Mesendoderm (in vitro differentiated cells): ENCODE results near the gene KRTAP4-5. TPM values are rescaled to one million over a fixed set of nuclear protein-coding genes. Genes with fewer than 3 reads are reported as not detected.
"Not testable (repeated sequence)": the region's sequence is repeated elsewhere in the genome, so short reads cannot be mapped to it uniquely, and the experiment has no call there.

Experiments
- DNase-seq: peaks from one replicate; pipeline ENCODE4 v3.0.0; 2013
- H2AK5ac ChIP-seq: 2 replicates; pipeline ENCODE4 v1.6.1; 2013; ENCODE audit warnings: low read length, inconsistent platforms
- H2BK120ac ChIP-seq: 2 replicates; pipeline ENCODE4 v1.6.1; 2013; ENCODE audit warnings: low read depth, mild to moderate bottlenecking, low read length, moderate library complexity, mixed read lengths
- H2BK15ac ChIP-seq: replicated peaks from 2 replicates; pipeline ENCODE4 v1.6.1; 2013; ENCODE audit warnings: low read depth, mild to moderate bottlenecking, moderate library complexity
- H2BK5ac ChIP-seq: 2 replicates; pipeline ENCODE4 v1.6.1; 2013; ENCODE audit warnings: low read length, inconsistent platforms
- H3K18ac ChIP-seq: 2 replicates; pipeline ENCODE4 v1.6.1; 2013; ENCODE audit warnings: mild to moderate bottlenecking, low read length, mixed read lengths
- H3K23ac ChIP-seq: one replicate; pipeline ENCODE4 v1.6.1; 2013; ENCODE audit warnings: low read length
- H3K27ac ChIP-seq: 2 replicates; pipeline ENCODE4 v1.5.1; 2013; ENCODE audit warnings: low read depth, mild to moderate bottlenecking, inconsistent platforms, low read length, moderate library complexity
- H3K27me3 ChIP-seq: 2 replicates; pipeline ENCODE4 v1.6.1; 2013; ENCODE audit warnings: low read length, control low read depth, mild to moderate bottlenecking, inconsistent platforms; ENCODE audit not compliant: insufficient read depth, poor library complexity
- H3K36me3 ChIP-seq: 2 replicates; pipeline ENCODE4 v1.6.1; 2013; ENCODE audit warnings: low read length, inconsistent platforms; ENCODE audit not compliant: control insufficient read depth, insufficient read depth
- H3K4ac ChIP-seq: one replicate; pipeline ENCODE4 v1.6.1; 2013; ENCODE audit warnings: low read depth, mild to moderate bottlenecking, low read length, moderate library complexity
- H3K4me1 ChIP-seq: 2 replicates; pipeline ENCODE4 v1.6.1; 2013; ENCODE audit warnings: low read depth, low read length, inconsistent platforms; ENCODE audit not compliant: control insufficient read depth
- H3K4me2 ChIP-seq: 2 replicates; pipeline ENCODE4 v1.6.1; 2013; ENCODE audit warnings: low read length
- H3K4me3 ChIP-seq: 2 replicates; pipeline ENCODE4 v1.5.1; 2013; ENCODE audit warnings: mild to moderate bottlenecking, low read length
- H3K56ac ChIP-seq: one replicate; pipeline ENCODE4 v1.6.1; 2013; ENCODE audit warnings: low read length
- H3K79me1 ChIP-seq: 2 replicates; pipeline ENCODE4 v1.6.1; 2013; ENCODE audit warnings: low read length, inconsistent platforms
- H3K79me2 ChIP-seq: 2 replicates; pipeline ENCODE4 v1.6.1; 2013; ENCODE audit warnings: mild to moderate bottlenecking, low read length; ENCODE audit not compliant: control insufficient read depth, insufficient read depth
- H3K9ac ChIP-seq: 2 replicates; pipeline ENCODE4 v1.6.1; 2013; ENCODE audit warnings: low read length, inconsistent platforms
- H4K5ac ChIP-seq: one replicate; pipeline ENCODE4 v1.6.1; 2013; ENCODE audit warnings: low read length
- H4K8ac ChIP-seq: one replicate; pipeline ENCODE4 v1.6.1; 2013; ENCODE audit warnings: low read depth, mild to moderate bottlenecking, control low read depth, low read length, moderate library complexity
- WGBS: extraction: QIAGEN DNeasy Blood & Tissue Kit; methylation state at CpG from one replicate; pipeline ENCODE4 v1.1.7; 2013; ENCODE audit warnings: low lambda C conversion rate, missing lambda C conversion rate; ENCODE audit not compliant: insufficient coverage; ENCODE audit errors: extremely low coverage; 5-methylcytosine and 5-hydroxymethylcytosine counted together
- polyA plus RNA-seq, 2 experiments: library from polyadenylated mRNA; stranded (reverse); fragments of 200-250 nt; gene quantifications; one replicate each; pipeline ENCODE4 v1.2.3, GENCODE V29; 2013

KRTAP4-5 gene
- polyA plus RNA-seq (2013, experiment 1 of 2), result not detected
- not detected for polyA plus RNA-seq (2013, experiment 2 of 2)

- Histone ChIP-seq H2BK5ac (no peak within 1 kb of the TSS), H2BK120ac (no peak within 1 kb of the TSS), H3K79me2 (no peaks in the 10 kb centered on the region), H3K4me1 (no peaks in the 10 kb centered on the region), H2AK5ac (no peak within 1 kb of the TSS), H4K5ac (no peak within 1 kb of the TSS), H3K4me3 (no peak within 1 kb of the TSS), H3K9ac (no peak within 1 kb of the TSS), H3K56ac (no peak within 1 kb of the TSS), H3K4me2 (no peak within 1 kb of the TSS), H3K23ac (no peak within 1 kb of the TSS), H3K79me1 (no peaks in the 10 kb centered on the region), H3K36me3 (no peaks in the 10 kb centered on the region), H3K27me3 (no peaks in the 10 kb centered on the region), H2BK15ac (no peak within 1 kb of the TSS), H3K27ac (no peak within 1 kb of the TSS), H4K8ac (no peak within 1 kb of the TSS), H3K18ac (no peak within 1 kb of the TSS), H3K4ac (no peak within 1 kb of the TSS)
- no CpG with 5 or more reads among the region's 2 CpGs for WGBS
- DNase-seq, result no peak
Measured at GRCh38 chr17:41149652-41149985, at the start of gene KRTAP4-5. KRTAP4-5 (minus strand) TSS chr17:41149825; CDS start chr17:41149767, 58 bp downstream.

DNA sequence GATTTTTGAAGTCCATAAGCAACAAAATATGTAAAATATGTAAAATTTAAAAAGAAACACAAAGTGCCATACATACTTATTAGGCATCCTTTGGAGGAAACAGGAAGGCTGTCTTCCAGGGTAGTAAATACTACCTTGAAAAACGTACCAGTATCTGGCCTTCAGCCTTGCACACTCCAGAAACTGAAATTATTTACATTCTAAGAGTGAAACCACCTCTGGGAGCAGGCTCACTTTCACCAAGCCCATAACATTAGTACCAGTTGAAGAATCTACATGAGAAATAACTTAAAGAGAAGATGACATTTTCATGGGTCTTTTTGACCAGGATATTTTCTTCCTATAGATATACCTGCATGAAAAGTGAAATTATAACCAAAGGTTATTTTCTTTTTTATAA lies 46.4 kb upstream of the KRTAP4-5 start:
- Histone ChIP-seq H2AK5ac (no peak overlapping the region), H2BK15ac (no peak overlapping the region), H3K36me3 (no peaks in the 10 kb centered on the region), H3K27ac (no peak overlapping the region), H4K5ac (no peak overlapping the region), H3K4me3 (no peak overlapping the region), H3K4ac (no peak overlapping the region), H4K8ac (no peak overlapping the region), H3K18ac (no peak overlapping the region), H3K4me1 (no peaks in the 10 kb centered on the region), H3K9ac (no peak overlapping the region), H3K4me2 (no peak overlapping the region), H2BK5ac (no peak overlapping the region), H3K56ac (no peak overlapping the region), H3K27me3 (no peaks in the 10 kb centered on the region), H3K23ac (no peak overlapping the region), H3K79me1 (no peaks in the 10 kb centered on the region), H2BK120ac (no peak overlapping the region), H3K79me2 (no peaks in the 10 kb centered on the region)
- DNase-seq, result no peak
- no CpG with 5 or more reads among the region's 1 CpG for WGBS

DNA sequence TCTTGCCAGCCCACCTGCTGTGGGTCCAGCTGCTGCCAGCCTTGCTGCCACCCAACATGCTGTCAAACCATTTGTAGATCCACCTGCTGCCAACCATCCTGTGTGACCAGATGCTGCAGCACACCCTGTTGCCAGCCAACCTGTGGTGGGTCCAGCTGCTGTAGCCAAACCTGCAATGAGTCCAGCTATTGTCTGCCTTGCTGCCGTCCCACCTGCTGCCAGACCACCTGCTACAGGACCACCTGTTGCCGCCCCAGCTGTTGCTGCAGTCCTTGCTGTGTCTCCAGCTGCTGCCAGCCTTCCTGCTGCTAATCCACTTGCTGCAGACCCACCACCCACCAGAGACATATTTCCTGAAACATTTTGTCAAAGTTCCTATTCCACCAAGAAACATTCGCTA lies 40.7 kb upstream of the KRTAP4-5 start:
- Histone ChIP-seq H3K27me3 (no peaks in the 10 kb centered on the region), H4K5ac (no peak overlapping the region), H3K36me3 (no peaks in the 10 kb centered on the region), H2BK15ac (no peak overlapping the region), H3K4me3 (no peak overlapping the region), H2BK120ac (no peak overlapping the region), H3K23ac (no peak overlapping the region), H3K4me1 (no peaks in the 10 kb centered on the region), H3K27ac (no peak overlapping the region), H3K79me1 (no peaks in the 10 kb centered on the region), H3K4ac (no peak overlapping the region), H3K4me2 (no peak overlapping the region), H2BK5ac (no peak overlapping the region), H4K8ac (no peak overlapping the region), H3K18ac (no peak overlapping the region), H3K79me2 (no peaks in the 10 kb centered on the region), H3K56ac (no peak overlapping the region), H3K9ac (no peak overlapping the region), H2AK5ac (no peak overlapping the region)
- DNase-seq, result no peak
- WGBS, result no CpG with 5 or more reads among the region's 3 CpGs

DNA sequence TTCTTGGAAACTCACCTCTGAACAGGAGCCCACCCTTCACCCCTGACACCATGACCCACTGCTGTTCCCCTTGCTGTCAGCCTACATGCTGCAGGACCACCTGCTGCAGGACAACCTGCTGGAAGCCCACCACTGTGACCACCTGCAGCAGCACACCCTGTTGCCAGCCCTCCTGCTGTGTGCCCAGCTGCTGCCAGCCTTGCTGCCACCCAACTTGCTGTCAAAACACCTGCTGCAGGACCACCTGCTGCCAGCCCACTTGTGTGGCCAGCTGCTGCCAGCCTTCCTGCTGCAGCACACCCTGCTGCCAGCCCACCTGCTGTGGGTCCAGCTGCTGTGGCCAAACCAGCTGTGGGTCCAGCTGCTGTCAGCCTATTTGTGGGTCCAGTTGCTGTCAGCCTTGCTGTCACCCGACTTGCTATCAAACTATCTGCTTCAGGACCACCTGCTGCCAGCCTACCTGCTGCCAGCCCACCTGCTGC lies 40.3 kb upstream of the KRTAP4-5 start, which contains the start of gene KRTAP9-1:
Gene KRTAP9-1 (plus strand): TSS at position 51 of the 482 bp plus-strand sequence. CDS start 0 bp downstream, at position 51.
- H3K27ac ChIP-seq, H3K4ac ChIP-seq, H3K36me3 ChIP-seq, H3K27me3 ChIP-seq, H3K79me2 ChIP-seq, H3K4me3 ChIP-seq, H2AK5ac ChIP-seq, H3K23ac ChIP-seq, H2BK15ac ChIP-seq, H3K18ac ChIP-seq, DNase-seq, H3K4me2 ChIP-seq, H2BK120ac ChIP-seq, H3K79me1 ChIP-seq, H2BK5ac ChIP-seq, H4K5ac ChIP-seq, H3K4me1 ChIP-seq, H4K8ac ChIP-seq, H3K9ac ChIP-seq, H3K56ac ChIP-seq: not testable (repeated sequence)
- no CpG with 5 or more reads among the region's 1 CpG for WGBS

GRCh38 chr17:41186872-41187271 lies 37.2 kb upstream of the KRTAP4-5 start:
- Histone ChIP-seq H3K56ac (no peak overlapping the region), H2BK15ac (no peak overlapping the region), H3K36me3 (no peaks in the 10 kb centered on the region), H3K23ac (no peak overlapping the region), H4K8ac (no peak overlapping the region), H3K27ac (no peak overlapping the region), H3K79me1 (no peaks in the 10 kb centered on the region), H2BK5ac (no peak overlapping the region), H3K18ac (no peak overlapping the region), H3K4me2 (no peak overlapping the region), H3K79me2 (no peaks in the 10 kb centered on the region), H3K4me3 (no peak overlapping the region), H2AK5ac (no peak overlapping the region), H3K9ac (no peak overlapping the region), H3K4ac (no peak overlapping the region), H2BK120ac (no peak overlapping the region), H4K5ac (no peak overlapping the region), H3K27me3 (no peaks in the 10 kb centered on the region), H3K4me1 (no peaks in the 10 kb centered on the region)
- WGBS, result no CpG with 5 or more reads among the region's 2 CpGs
- DNase-seq, result no peak

DNA sequence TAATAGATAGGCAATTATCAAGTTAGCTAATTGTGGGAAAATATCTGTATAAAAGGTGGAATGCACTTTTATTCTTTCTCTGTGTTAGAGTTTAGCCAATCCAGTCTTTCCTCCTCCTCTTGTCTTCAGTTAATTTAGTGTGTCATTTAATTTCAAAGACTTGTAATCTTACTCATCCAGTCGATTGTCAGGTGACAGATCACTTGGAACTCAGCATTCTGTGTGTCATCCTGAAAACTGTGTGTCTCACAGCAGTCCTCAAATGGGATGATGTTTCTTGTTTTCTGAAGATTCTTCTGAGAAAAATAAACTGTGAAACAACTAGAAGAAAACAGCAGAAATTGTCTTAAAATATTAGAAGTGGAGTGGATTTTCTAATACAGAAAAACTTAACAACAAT lies 35.4 kb upstream of the KRTAP4-5 start:
- Histone ChIP-seq H3K4ac (no peak overlapping the region), H3K9ac (no peak overlapping the region), H3K4me2 (no peak overlapping the region), H3K18ac (no peak overlapping the region), H3K27me3 (no peaks in the 10 kb centered on the region), H3K27ac (no peak overlapping the region), H2BK5ac (no peak overlapping the region), H3K4me3 (no peak overlapping the region), H3K56ac (no peak overlapping the region), H3K79me2 (no peaks in the 10 kb centered on the region), H3K4me1 (no peaks in the 10 kb centered on the region), H3K36me3 (no peaks in the 10 kb centered on the region), H4K8ac (no peak overlapping the region), H2AK5ac (no peak overlapping the region), H4K5ac (no peak overlapping the region), H2BK15ac (no peak overlapping the region), H2BK120ac (no peak overlapping the region), H3K79me1 (no peaks in the 10 kb centered on the region), H3K23ac (no peak overlapping the region)
- WGBS, result no CpG with 5 or more reads among the region's 1 CpG
- no peak for DNase-seq
